Brain microvascular endothelial cell (primary cell): Measurements from ENCODE around the gene TMCO4.
A peak's percentile ranks its signal among the peaks of the same experiment; 100 is the strongest.
"Not testable (repeated sequence)": the region's sequence is repeated elsewhere in the genome, so short reads cannot be mapped to it uniquely, and the experiment has no call there.

ENCODE experiments used
- DNase-seq: peaks from one replicate; pipeline ENCODE4 v3.0.0-alpha.2; 2020
- H3K27ac ChIP-seq: fragments of 250-450 bp; sonication (Bioruptor Pico); 2 replicates; pipeline ENCODE4 v1.5.1; 2020; ENCODE audit warnings: mild to moderate bottlenecking, moderate library complexity
- H3K27me3 ChIP-seq: fragments of 250-450 bp; sonication (Bioruptor Pico); replicated peaks from 2 replicates; pipeline ENCODE4 v1.5.1; 2020; ENCODE audit warnings: mild to moderate bottlenecking
- H3K36me3 ChIP-seq: fragments of 250-450 bp; sonication (Bioruptor Pico); replicated peaks from 2 replicates; pipeline ENCODE4 v1.5.1; 2020; ENCODE audit warnings: mild to moderate bottlenecking
- H3K4me3 ChIP-seq: 2 replicates; pipeline ENCODE4 v1.5.1; 2011; ENCODE audit warnings: low read depth, mild to moderate bottlenecking, control low read depth, low read length, moderate library complexity
- CTCF ChIP-seq: IDR thresholded peaks from 2 replicates; pipeline ENCODE4 v1.5.1; 2011; ENCODE audit warnings: low read depth, mild to moderate bottlenecking, moderate library complexity, low read length, control low read depth, inconsistent platforms; ENCODE audit errors: missing control alignments
- in situ Hi-C: cut with HindIII; loops from 2 replicates; pipeline ENCODE4 v1.10.0; 2017; ENCODE audit warnings: low sequenced_read_pairs, low pct_ligation_motif_present

The TMCO4 gene

GRCh38 chr1:19792237-19793002 lies 7.3 kb downstream of the TMCO4 start:
- Histone ChIP-seq H3K27me3 (no peaks in the 10 kb centered on the region), H3K27ac (no peak overlapping the region), H3K4me3 (no peak overlapping the region), H3K36me3 (no peaks in the 10 kb centered on the region)
- in situ Hi-C loops: no loop called here
- TF ChIP-seq CTCF: no peak
- DNase-seq: no peak

- H3K4me3 ChIP-seq, H3K27me3 ChIP-seq, in situ Hi-C loops, H3K27ac ChIP-seq, H3K36me3 ChIP-seq, DNase-seq: not testable (repeated sequence)
These were observed 9.4 kb downstream of the TMCO4 start for GRCh38 chr1:19790061-19790975.

GRCh38 chr1:19786988-19787423 lies 12.7 kb downstream of the TMCO4 start:
- H3K36me3 ChIP-seq: no peaks in the 10 kb centered on the region
- in situ Hi-C loops: no loop called here
- DNase-seq: no peak

GRCh38 chr1:19785660-19786059 lies 14.1 kb downstream of the TMCO4 start:
- H3K36me3 ChIP-seq: no peaks in the 10 kb centered on the region
- in situ Hi-C loops: no loop called here

More at GRCh38 chr1:19786988-19787423, 12.7 kb downstream of the TMCO4 start:
- Histone ChIP-seq H3K4me3 (no peak overlapping the region), H3K27me3 (no peaks in the 10 kb centered on the region), H3K27ac (no peak overlapping the region)
- no peak for TF ChIP-seq CTCF

GRCh38 chr1:19780267-19780877 lies 19.3 kb downstream of the TMCO4 start:
- H3K4me3 ChIP-seq: no peak overlapping the region
- no peaks in the 10 kb centered on the region for H3K27me3 ChIP-seq
- H3K27ac ChIP-seq: no peak overlapping the region
- in situ Hi-C loops: no loop called here
- no peak for DNase-seq
- no peaks in the 10 kb centered on the region for H3K36me3 ChIP-seq
- TF ChIP-seq CTCF: no peak

More at GRCh38 chr1:19785660-19786059, 14.1 kb downstream of the TMCO4 start:
- H3K4me3 ChIP-seq: no peak overlapping the region
- H3K27me3 ChIP-seq: no peaks in the 10 kb centered on the region
- DNase-seq: no peak
- no peak overlapping the region for H3K27ac ChIP-seq
- TF ChIP-seq CTCF: peak; percentile 7

GRCh38 chr1:19776933-19777332 lies 22.8 kb downstream of the TMCO4 start:
- Histone ChIP-seq H3K4me3 (no peak overlapping the region), H3K36me3 (no peaks in the 10 kb centered on the region), H3K27me3 (no peaks in the 10 kb centered on the region), H3K27ac (no peak overlapping the region)
- TF ChIP-seq CTCF: no peak
- in situ Hi-C loops: no loop called here
- DNase-seq: no peak
